Measurements from ENCODE around the gene MARS1.

DNA sequence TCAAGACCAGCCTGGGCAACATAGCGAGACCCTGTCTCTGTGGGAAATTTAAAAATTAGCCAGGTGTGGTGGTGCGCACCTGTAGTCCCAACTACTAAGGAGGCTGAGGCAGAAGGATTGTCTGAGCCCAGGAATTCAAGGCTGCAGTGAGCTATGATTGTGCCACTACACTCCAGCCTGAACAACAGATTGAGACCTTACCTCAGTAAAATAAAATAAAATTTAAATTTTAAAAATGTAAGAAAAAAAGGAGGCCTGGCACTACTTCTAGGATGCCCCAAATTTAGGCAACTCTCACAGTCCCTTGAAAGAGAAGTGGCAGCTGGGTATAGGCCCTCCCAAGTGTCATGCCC, 33.7 kb upstream of the MARS1 start:
- TF ChIP-seq, protein P1, sequence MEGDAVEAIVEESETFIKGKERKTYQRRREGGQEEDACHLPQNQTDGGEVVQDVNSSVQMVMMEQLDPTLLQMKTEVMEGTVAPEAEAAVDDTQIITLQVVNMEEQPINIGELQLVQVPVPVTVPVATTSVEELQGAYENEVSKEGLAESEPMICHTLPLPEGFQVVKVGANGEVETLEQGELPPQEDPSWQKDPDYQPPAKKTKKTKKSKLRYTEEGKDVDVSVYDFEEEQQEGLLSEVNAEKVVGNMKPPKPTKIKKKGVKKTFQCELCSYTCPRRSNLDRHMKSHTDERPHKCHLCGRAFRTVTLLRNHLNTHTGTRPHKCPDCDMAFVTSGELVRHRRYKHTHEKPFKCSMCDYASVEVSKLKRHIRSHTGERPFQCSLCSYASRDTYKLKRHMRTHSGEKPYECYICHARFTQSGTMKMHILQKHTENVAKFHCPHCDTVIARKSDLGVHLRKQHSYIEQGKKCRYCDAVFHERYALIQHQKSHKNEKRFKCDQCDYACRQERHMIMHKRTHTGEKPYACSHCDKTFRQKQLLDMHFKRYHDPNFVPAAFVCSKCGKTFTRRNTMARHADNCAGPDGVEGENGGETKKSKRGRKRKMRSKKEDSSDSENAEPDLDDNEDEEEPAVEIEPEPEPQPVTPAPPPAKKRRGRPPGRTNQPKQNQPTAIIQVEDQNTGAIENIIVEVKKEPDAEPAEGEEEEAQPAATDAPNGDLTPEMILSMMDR (IDR thresholded peaks at IDR 0.05; ENCODE audit: low read depth, low read length) = no peak
- TF ChIP-seq EZH2phosphoT487 (IDR thresholded peaks at IDR 0.05; ENCODE audit: low read depth) = no peak

Data from OCI-LY3 (cell line).